Measurements from ENCODE around the gene EPHA2.

DNA sequence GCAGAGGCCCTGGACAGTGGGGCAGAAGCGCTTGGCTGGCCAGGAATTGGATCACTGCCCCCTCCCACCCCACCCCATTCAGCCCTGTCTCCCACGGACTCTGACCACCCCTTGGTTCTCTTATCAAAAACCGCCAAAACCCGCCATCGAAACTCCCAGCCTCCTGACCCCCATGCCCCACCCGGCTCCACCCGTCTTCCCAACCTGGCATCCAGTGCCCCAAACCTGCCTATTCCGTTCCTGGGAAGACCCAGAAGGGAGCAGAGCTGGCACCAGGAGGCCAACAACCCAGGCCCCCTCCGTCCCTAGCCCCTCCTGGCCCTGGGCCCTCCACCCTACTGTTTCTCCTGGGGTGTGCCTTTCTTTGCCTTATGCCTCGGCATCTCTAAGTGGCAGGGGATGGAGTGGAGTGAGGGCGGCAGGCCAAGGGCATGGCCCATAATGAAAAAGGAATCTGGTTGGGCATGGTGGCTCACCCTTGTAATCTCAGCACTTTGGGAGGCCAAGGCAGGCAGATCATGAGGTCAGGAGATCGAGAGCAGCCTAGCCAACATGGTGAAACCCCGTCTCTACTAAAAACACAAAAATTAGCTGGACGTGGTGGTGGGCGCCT lies 16.5 kb upstream of the EPHA2 start:
- no peak for TF ChIP-seq EZH2 (IDR thresholded peaks at IDR 0.05)
- TF ChIP-seq POLR2AphosphoS5 (IDR thresholded peaks at IDR 0.05; ENCODE audit: borderline replicate concordance, low read depth, low read length), result no peak
